Caco-2 (cell line): ENCODE data around the gene PEX5L. TPM values are rescaled to one million over a fixed set of nuclear protein-coding genes. Genes with fewer than 3 reads are reported as not detected.

Source experiments
- BruUV-seq: library from RNA; stranded (reverse); fragments of 400-500 nt; replicated peaks from 2 replicates; lab custom pipeline; 2021; lab: Mats Ljungman, UMichigan
- CTCF ChIA-PET: fragments of 300-600 bp; sonication (Branson Sonifier 250); formaldehyde crosslinking; loops from one replicate; lab custom pipeline; 2022; ENCODE audit warnings: antibody characterized with exemption; lab: Charles Lee
- POLR2A ChIA-PET: fragments of 300-600 bp; sonication (Branson Sonifier 250); formaldehyde crosslinking; loops from one replicate; lab custom pipeline; 2022; ENCODE audit warnings: antibody characterized with exemption; lab: Charles Lee
- DNase-seq, 2 experiments: peaks; one replicate each; pipeline versions ENCODE4 v3.0.0 to v3.0.0-alpha.2; 2020 to 2022
- H3K27me3 ChIP-seq: replicated peaks from 2 replicates; pipeline ENCODE4 v1.6.0; 2011; ENCODE audit warnings: low read length; ENCODE audit not compliant: control insufficient read depth, insufficient read depth
- H3K36me3 ChIP-seq: 2 replicates; pipeline ENCODE4 v1.5.1; 2011; ENCODE audit warnings: low read length; ENCODE audit not compliant: control insufficient read depth, insufficient read depth
- H3K4me1 ChIP-seq: fragments of 250-450 bp; sonication (Bioruptor Pico); 2 replicates; pipeline ENCODE4 v1.5.1; 2020; ENCODE audit warnings: mild to moderate bottlenecking
- H3K4me3 ChIP-seq: 2 replicates; pipeline ENCODE4 v1.5.1; 2011; ENCODE audit warnings: low read depth, mild to moderate bottlenecking, control low read depth, low read length
- H3K9me3 ChIP-seq: fragments of 250-450 bp; sonication (Bioruptor Pico); 2 replicates; pipeline ENCODE4 v1.5.1; 2020; ENCODE audit warnings: mild to moderate bottlenecking, moderate library complexity
- H3K27ac Mint-ChIP-seq: one replicate; pipeline ENCODE4 v1.8.0; 2022; ENCODE audit warnings: mixed read lengths; ENCODE audit not compliant: unreplicated experiment
- H3K27me3 Mint-ChIP-seq: one replicate; pipeline ENCODE4 v1.8.0; 2022; ENCODE audit warnings: mixed read lengths; ENCODE audit not compliant: insufficient read depth, unreplicated experiment
- H3K36me3 Mint-ChIP-seq: one replicate; pipeline ENCODE4 v1.8.0; 2022; ENCODE audit warnings: mild to moderate bottlenecking, mixed read lengths; ENCODE audit not compliant: insufficient read depth, unreplicated experiment
- H3K4me1 Mint-ChIP-seq: one replicate; pipeline ENCODE4 v1.8.0; 2022; ENCODE audit warnings: low read depth, mixed read lengths; ENCODE audit not compliant: unreplicated experiment
- H3K4me3 Mint-ChIP-seq: one replicate; pipeline ENCODE4 v1.8.0; 2022; ENCODE audit warnings: mild to moderate bottlenecking, moderate library complexity, mixed read lengths; ENCODE audit not compliant: unreplicated experiment
- H3K9me3 Mint-ChIP-seq: one replicate; pipeline ENCODE4 v1.8.0; 2022; ENCODE audit warnings: mixed read lengths; ENCODE audit not compliant: unreplicated experiment
- CTCF ChIP-seq, 2 experiments: fragments of 200-600 bp in 1 of 2; IDR thresholded peaks; 1 replicate in 1 of 2; 2 replicates in 1 of 2; pipeline versions ENCODE4 v1.5.1 to v1.8.0; 2011 to 2022; ENCODE audit warnings: antibody characterized with exemption in 1 of 2, control low read depth in 1 of 2, inconsistent platforms in 1 of 2, low read depth in 1 of 2, low read length in 1 of 2, mild to moderate bottlenecking in 1 of 2, moderate library complexity in 1 of 2; ENCODE audit not compliant: insufficient read depth in 1 of 2, severe bottlenecking in 1 of 2, unreplicated experiment in 1 of 2
- intact Hi-C: fragments of 100-400 bp; cut with micrococcal nuclease; formaldehyde crosslinking; loops from one replicate; pipeline ENCODE4 v1.10.0; 2022; ENCODE audit not compliant: unreplicated experiment
- total RNA-seq: library from RNA; stranded (reverse); gene quantifications from 2 replicates; pipeline ENCODE4 v1.2.3, GENCODE V29; 2022

The PEX5L gene
- total RNA-seq, 1 experiment from 2014 or later, result not detected

GRCh38 chr3:180048840-180049239, 12.1 kb upstream of the PEX5L start:
- no TSS peak for BruUV-seq
- no peaks in the 10 kb centered on the region for H3K27me3 Mint-ChIP-seq
- CTCF ChIA-PET, result no interaction called here

GRCh38 chr3:180048103-180048502, 11.4 kb upstream of the PEX5L start:
- intact Hi-C loops, result no loop called here

More at GRCh38 chr3:180048840-180049239, 12.1 kb upstream of the PEX5L start:
- no peaks in the 10 kb centered on the region for H3K9me3 ChIP-seq
- H3K27ac Mint-ChIP-seq, result no peak overlapping the region
- TF ChIP-seq CTCF (IDR thresholded peaks at IDR 0.05; ENCODE audit: insufficient read depth in 1 of 2, low read depth in 1 of 2, low read length in 1 of 2, severe bottlenecking in 1 of 2, unreplicated experiment in 1 of 2), result no peak
- H3K36me3 Mint-ChIP-seq, result no peaks in the 10 kb centered on the region
- POLR2A ChIA-PET, result no interaction called here
- H3K4me3 ChIP-seq, result no peak overlapping the region
- no peak overlapping the region for H3K4me3 Mint-ChIP-seq
- H3K4me1 ChIP-seq, result no peaks in the 10 kb centered on the region
- no peaks in the 10 kb centered on the region for H3K36me3 ChIP-seq
- no peaks in the 10 kb centered on the region for H3K4me1 Mint-ChIP-seq
- no peak for DNase-seq
- H3K27me3 ChIP-seq, result no peaks in the 10 kb centered on the region
- intact Hi-C loops, result no loop called here
- H3K9me3 Mint-ChIP-seq, result no peaks in the 10 kb centered on the region

GRCh38 chr3:180040966-180041365, 4.2 kb upstream of the PEX5L start:
- Mint-ChIP-seq H3K27ac (no peak overlapping the region), H3K4me1 (no peaks in the 10 kb centered on the region), H3K9me3 (no peaks in the 10 kb centered on the region), H3K4me3 (no peak overlapping the region), H3K36me3 (no peaks in the 10 kb centered on the region), H3K27me3 (peaks cover 6% of the 10 kb centered on the region)
- ChIA-PET CTCF (no interaction called here), POLR2A (no interaction called here)
- Histone ChIP-seq H3K27me3 (no peaks in the 10 kb centered on the region), H3K4me1 (no peaks in the 10 kb centered on the region), H3K4me3 (no peak overlapping the region), H3K36me3 (no peaks in the 10 kb centered on the region), H3K9me3 (no peaks in the 10 kb centered on the region)
- DNase-seq, result no peak
- intact Hi-C loops, result no loop called here
- no TSS peak for BruUV-seq
- no peak for TF ChIP-seq CTCF (IDR thresholded peaks at IDR 0.05; ENCODE audit: insufficient read depth in 1 of 2, low read depth in 1 of 2, low read length in 1 of 2, severe bottlenecking in 1 of 2, unreplicated experiment in 1 of 2)

More at GRCh38 chr3:180048103-180048502, 11.4 kb upstream of the PEX5L start:
- Histone ChIP-seq H3K4me1 (no peaks in the 10 kb centered on the region), H3K4me3 (no peak overlapping the region), H3K9me3 (no peaks in the 10 kb centered on the region), H3K36me3 (no peaks in the 10 kb centered on the region), H3K27me3 (no peaks in the 10 kb centered on the region)
- ChIA-PET POLR2A (no interaction called here), CTCF (interaction anchor here (0.6 kb wide), 1 partner anchor 1357 kb away, joined by 3 read pairs; no protein-coding TSS in a partner anchor)
- no peak overlapping the region for H3K4me3 Mint-ChIP-seq
- no peak for DNase-seq
- no TSS peak for BruUV-seq
- H3K36me3 Mint-ChIP-seq, result no peaks in the 10 kb centered on the region
- H3K9me3 Mint-ChIP-seq, result no peaks in the 10 kb centered on the region
- H3K27me3 Mint-ChIP-seq, result no peaks in the 10 kb centered on the region
- H3K4me1 Mint-ChIP-seq, result no peaks in the 10 kb centered on the region
- TF ChIP-seq CTCF (IDR thresholded peaks at IDR 0.05; ENCODE audit: insufficient read depth in 1 of 2, low read depth in 1 of 2, low read length in 1 of 2, severe bottlenecking in 1 of 2, unreplicated experiment in 1 of 2), result no peak
- H3K27ac Mint-ChIP-seq, result no peak overlapping the region
